KOPT-K1 (cell line): Measurements from ENCODE around the gene KNDC1.
"Not testable (repeated sequence)": the region's sequence is repeated elsewhere in the genome, so short reads cannot be mapped to it uniquely, and the experiment has no call there.

ENCODE experiments used
- H3K27ac ChIP-seq: fragments of 200-600 bp; sonication (generic); 2 replicates; pipeline ENCODE4 v1.5.1; 2016; ENCODE audit warnings: antibody characterized with exemption, mild to moderate bottlenecking, low read depth, low read length; ENCODE audit not compliant: poor library complexity, severe bottlenecking
- H3K36me3 ChIP-seq: fragments of 200-600 bp; sonication (generic); 2 replicates; pipeline ENCODE4 v1.5.1; 2017; ENCODE audit warnings: antibody characterized with exemption, mild to moderate bottlenecking, low read length, moderate library complexity; ENCODE audit not compliant: insufficient read depth
- H3K9me3 ChIP-seq: fragments of 200-600 bp; sonication (generic); 2 replicates; pipeline ENCODE4 v1.5.1; 2017; ENCODE audit warnings: antibody characterized with exemption, low read length, mild to moderate bottlenecking; ENCODE audit not compliant: insufficient read depth, poor library complexity, severe bottlenecking

Gene KNDC1

GRCh38 chr10:133159950-133160825 is at the start of gene KNDC1:
KNDC1 (plus strand) TSS chr10:133160219; CDS start chr10:133160468, 249 bp downstream.
- no peak within 1 kb of the TSS for H3K27ac ChIP-seq
- H3K36me3 ChIP-seq = no peaks in the 10 kb centered on the region
- H3K9me3 ChIP-seq = no peaks in the 10 kb centered on the region

GRCh38 chr10:133110609-133111275 is 49.3 kb upstream of the KNDC1 start:
- Histone ChIP-seq H3K9me3 (peaks cover 69% of the 10 kb centered on the region), H3K36me3 (no peaks in the 10 kb centered on the region), H3K27ac (no peak overlapping the region)

GRCh38 chr10:133111640-133112039 is 48.4 kb upstream of the KNDC1 start:
- H3K27ac ChIP-seq, H3K36me3 ChIP-seq: not testable (repeated sequence)
- H3K9me3 ChIP-seq = peaks cover 65% of the 10 kb centered on the region

- Histone ChIP-seq H3K9me3 (peaks cover 50% of the 10 kb centered on the region), H3K36me3 (no peaks in the 10 kb centered on the region), H3K27ac (no peak overlapping the region)
These were observed 46.7 kb upstream of the KNDC1 start for GRCh38 chr10:133113146-133113830.

- Histone ChIP-seq H3K36me3 (no peaks in the 10 kb centered on the region), H3K9me3 (peaks cover 47% of the 10 kb centered on the region), H3K27ac (no peak overlapping the region)
These were observed 46.2 kb upstream of the KNDC1 start for GRCh38 chr10:133113847-133114246.

- no peaks in the 10 kb centered on the region for H3K36me3 ChIP-seq
- peaks cover 47% of the 10 kb centered on the region for H3K9me3 ChIP-seq
- H3K27ac ChIP-seq = no peak overlapping the region
These were observed 45.8 kb upstream of the KNDC1 start for GRCh38 chr10:133114251-133114650.

GRCh38 chr10:133114726-133115452 is 45.1 kb upstream of the KNDC1 start:
- Histone ChIP-seq H3K9me3 (peaks cover 45% of the 10 kb centered on the region), H3K27ac (no peak overlapping the region), H3K36me3 (no peaks in the 10 kb centered on the region)

GRCh38 chr10:133115453-133115842 is 44.6 kb upstream of the KNDC1 start:
- Histone ChIP-seq H3K36me3 (no peaks in the 10 kb centered on the region), H3K9me3 (peaks cover 39% of the 10 kb centered on the region), H3K27ac (no peak overlapping the region)

GRCh38 chr10:133115976-133116375 is 44.0 kb upstream of the KNDC1 start:
- H3K9me3 ChIP-seq = peaks cover 39% of the 10 kb centered on the region
- H3K27ac ChIP-seq = no peak overlapping the region
- H3K36me3 ChIP-seq = no peaks in the 10 kb centered on the region

- H3K9me3 ChIP-seq = peaks cover 39% of the 10 kb centered on the region
These were observed 43.6 kb upstream of the KNDC1 start for GRCh38 chr10:133116455-133116854.

GRCh38 chr10:133117036-133117687 is 42.9 kb upstream of the KNDC1 start:
- Histone ChIP-seq H3K36me3 (no peaks in the 10 kb centered on the region), H3K27ac (no peak overlapping the region), H3K9me3 (peaks cover 33% of the 10 kb centered on the region)

More at GRCh38 chr10:133116455-133116854, 43.6 kb upstream of the KNDC1 start:
- no peaks in the 10 kb centered on the region for H3K36me3 ChIP-seq
- no peak overlapping the region for H3K27ac ChIP-seq

- no peaks in the 10 kb centered on the region for H3K36me3 ChIP-seq
- H3K27ac ChIP-seq = no peak overlapping the region
- H3K9me3 ChIP-seq = peaks cover 28% of the 10 kb centered on the region
These were observed 42.3 kb upstream of the KNDC1 start for GRCh38 chr10:133117688-133118071.

- Histone ChIP-seq H3K9me3 (peaks cover 8% of the 10 kb centered on the region), H3K36me3 (no peaks in the 10 kb centered on the region), H3K27ac (no peak overlapping the region)
These were observed 38.5 kb upstream of the KNDC1 start for GRCh38 chr10:133121479-133121878.

- Histone ChIP-seq H3K36me3 (no peaks in the 10 kb centered on the region), H3K27ac (no peak overlapping the region), H3K9me3 (peaks cover 8% of the 10 kb centered on the region)
These were observed 37.7 kb upstream of the KNDC1 start for GRCh38 chr10:133122171-133122935.
